ENCODE results near the gene SERTAD3.

- no peak for TF ChIP-seq CTCF (conservative IDR thresholded peaks at IDR 0.05; ENCODE audit: low read depth, low read length)
- no peak for TF ChIP-seq EZH2 (IDR thresholded peaks at IDR 0.05; ENCODE audit: borderline replicate concordance, low read depth, low read length, poor library complexity, severe bottlenecking)
Measured at GRCh38 chr19:40416918-40417642, 27.1 kb downstream of the SERTAD3 start.

Data from A673 (cell line).